Colonic mucosa (tissue), 4 donors: ENCODE measurements around the gene GSTK1. TPM values are rescaled to one million over a fixed set of nuclear protein-coding genes. Genes with fewer than 3 reads are reported as not detected.

ENCODE experiments used
- DNase-seq: peaks from one replicate; pipeline ENCODE4 v3.0.0-alpha.2; 2020
- H3K27ac ChIP-seq: fragments of 200-600 bp; one replicate; pipeline ENCODE4 v1.8.0; 2021
- H3K27me3 ChIP-seq: fragments of 200-600 bp; one replicate; pipeline ENCODE4 v1.8.0; 2021
- H3K36me3 ChIP-seq: fragments of 200-600 bp; one replicate; pipeline ENCODE4 v1.8.0; 2021
- H3K4me1 ChIP-seq: fragments of 200-600 bp; one replicate; pipeline ENCODE4 v1.8.0; 2021; ENCODE audit warnings: mild to moderate bottlenecking
- H3K4me3 ChIP-seq: fragments of 200-600 bp; one replicate; pipeline ENCODE4 v1.8.0; 2021
- H3K9ac ChIP-seq, 2 donors: one replicate each; pipeline ENCODE4 v1.7.0; 2013; ENCODE audit warnings: control low read depth in 2 of 2, low read depth in 2 of 2, low read length in 2 of 2
- H3K9me3 ChIP-seq: fragments of 200-600 bp; one replicate; pipeline ENCODE4 v1.8.0; 2021
- intact Hi-C: fragments of 100-400 bp; cut with DNase I; formaldehyde crosslinking; loops from one replicate; pipeline ENCODE4 v1.14.1; 2022
- total RNA-seq, 2 donors: library from RNA; stranded (reverse); fragmentation: NEBNext Ultra II Directional in 1 of 2; extraction: Animal tissue kit (Norgen Biotek cat#: 25700) in 1 of 2; gene quantifications; one replicate each; pipeline ENCODE4 v1.2.1, GENCODE V29; 2021
- TF ChIP-seq, protein P1 (sequence below): fragments of 200-600 bp; IDR thresholded peaks from one replicate; pipeline ENCODE4 v1.8.0; 2022; ENCODE audit warnings: antibody characterized with exemption, mild to moderate bottlenecking
- donor health status: healthy.
- donor health status: DM: no; HTN: no; CAD: no.
- donor health status: DM: no; HTN: no; CAD: no.

The GSTK1 gene
- total RNA-seq, 2 donors from 2014 or later = 210 to 272 TPM

DNA sequence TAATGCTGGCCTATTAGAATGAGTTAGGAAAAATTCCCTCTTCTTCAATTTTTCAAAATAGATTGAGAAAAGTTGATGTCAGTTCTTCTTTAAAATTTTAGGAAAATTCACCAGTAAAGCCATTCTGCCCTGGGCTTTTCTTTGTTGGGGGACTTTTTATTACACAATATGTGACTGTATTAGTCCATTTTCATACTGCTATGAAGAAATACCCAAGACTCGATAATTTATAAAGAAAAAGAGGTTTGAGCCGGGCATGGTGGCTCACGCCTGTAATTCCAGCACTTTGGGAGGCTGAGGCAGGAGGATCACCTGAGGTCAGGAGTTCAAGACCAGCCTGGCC, 28.7 kb upstream of the GSTK1 start:
- no peaks in the 10 kb centered on the region for H3K36me3 ChIP-seq
- H3K9me3 ChIP-seq = no peaks in the 10 kb centered on the region
- H3K27ac ChIP-seq = no peak overlapping the region
- intact Hi-C loops = no loop called here
- H3K4me3 ChIP-seq = no peak overlapping the region
- DNase-seq = no peak
- TF ChIP-seq, protein P1, sequence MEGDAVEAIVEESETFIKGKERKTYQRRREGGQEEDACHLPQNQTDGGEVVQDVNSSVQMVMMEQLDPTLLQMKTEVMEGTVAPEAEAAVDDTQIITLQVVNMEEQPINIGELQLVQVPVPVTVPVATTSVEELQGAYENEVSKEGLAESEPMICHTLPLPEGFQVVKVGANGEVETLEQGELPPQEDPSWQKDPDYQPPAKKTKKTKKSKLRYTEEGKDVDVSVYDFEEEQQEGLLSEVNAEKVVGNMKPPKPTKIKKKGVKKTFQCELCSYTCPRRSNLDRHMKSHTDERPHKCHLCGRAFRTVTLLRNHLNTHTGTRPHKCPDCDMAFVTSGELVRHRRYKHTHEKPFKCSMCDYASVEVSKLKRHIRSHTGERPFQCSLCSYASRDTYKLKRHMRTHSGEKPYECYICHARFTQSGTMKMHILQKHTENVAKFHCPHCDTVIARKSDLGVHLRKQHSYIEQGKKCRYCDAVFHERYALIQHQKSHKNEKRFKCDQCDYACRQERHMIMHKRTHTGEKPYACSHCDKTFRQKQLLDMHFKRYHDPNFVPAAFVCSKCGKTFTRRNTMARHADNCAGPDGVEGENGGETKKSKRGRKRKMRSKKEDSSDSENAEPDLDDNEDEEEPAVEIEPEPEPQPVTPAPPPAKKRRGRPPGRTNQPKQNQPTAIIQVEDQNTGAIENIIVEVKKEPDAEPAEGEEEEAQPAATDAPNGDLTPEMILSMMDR = no peak
- H3K4me1 ChIP-seq = no peaks in the 10 kb centered on the region
- H3K9ac ChIP-seq = no peak overlapping the region
- H3K27me3 ChIP-seq = no peaks in the 10 kb centered on the region

DNA sequence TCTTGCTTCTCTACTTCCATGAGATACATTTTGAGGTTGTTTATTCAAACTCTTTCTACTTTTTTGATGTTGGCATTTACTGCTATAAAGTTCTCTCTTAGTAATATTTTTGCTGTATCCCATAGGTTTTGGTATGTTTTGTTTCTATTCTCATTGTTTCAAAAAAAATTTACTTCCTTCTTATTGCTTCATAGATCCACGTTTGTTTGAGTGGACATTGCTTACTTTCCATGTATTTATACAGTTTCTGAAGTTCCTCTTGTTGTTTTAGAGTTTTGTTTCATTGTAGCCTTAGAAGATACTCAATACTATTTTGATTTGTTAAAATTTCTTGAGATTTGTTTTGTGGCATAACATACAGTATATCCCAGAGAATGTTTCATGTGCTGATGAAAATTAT, 27.7 kb upstream of the GSTK1 start:
- intact Hi-C loops = no loop called here
- no peaks in the 10 kb centered on the region for H3K9me3 ChIP-seq

DNA sequence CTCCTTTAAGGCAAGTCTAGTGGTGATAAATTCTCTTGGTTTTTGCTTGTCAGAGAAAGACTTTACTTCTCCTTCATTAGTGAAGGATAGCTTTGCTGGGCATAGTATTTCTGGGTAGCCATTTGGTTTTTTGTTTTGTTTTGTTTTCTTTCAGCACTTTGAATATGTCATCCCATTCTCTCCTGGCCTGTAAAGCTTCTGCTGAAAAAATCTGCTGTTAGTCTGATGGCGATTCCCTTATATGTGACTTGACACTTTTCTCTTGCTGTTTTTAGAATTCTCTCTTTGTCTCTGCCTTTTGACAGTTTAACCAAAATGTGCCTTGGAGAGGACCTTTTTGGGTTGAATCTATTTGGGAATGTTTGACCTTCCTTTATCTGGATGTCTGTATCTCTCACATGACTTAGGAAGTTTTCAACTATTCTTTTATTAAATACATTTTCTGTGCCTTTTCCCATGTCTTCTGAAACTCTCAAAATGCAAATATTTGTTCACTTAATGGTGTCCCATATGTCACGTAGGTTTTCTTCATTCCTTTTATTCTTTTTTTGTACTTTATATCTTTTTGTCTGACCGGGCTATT, 26.7 kb upstream of the GSTK1 start:
- Histone ChIP-seq H3K4me1 (no peaks in the 10 kb centered on the region), H3K4me3 (no peak overlapping the region), H3K27ac (no peak overlapping the region), H3K9ac (no peak overlapping the region), H3K9me3 (no peaks in the 10 kb centered on the region), H3K36me3 (no peaks in the 10 kb centered on the region), H3K27me3 (no peaks in the 10 kb centered on the region)
- intact Hi-C loops = no loop called here
- TF ChIP-seq, protein P1 = no peak
- DNase-seq = no peak

More for the DNA sequence above, 27.7 kb upstream of the GSTK1 start:
- H3K4me1 ChIP-seq = no peaks in the 10 kb centered on the region
- no peaks in the 10 kb centered on the region for H3K27me3 ChIP-seq
- H3K4me3 ChIP-seq = no peak overlapping the region
- DNase-seq = no peak
- TF ChIP-seq, protein P1 = no peak
- no peaks in the 10 kb centered on the region for H3K36me3 ChIP-seq
- H3K27ac ChIP-seq = no peak overlapping the region
- no peak overlapping the region for H3K9ac ChIP-seq

DNA sequence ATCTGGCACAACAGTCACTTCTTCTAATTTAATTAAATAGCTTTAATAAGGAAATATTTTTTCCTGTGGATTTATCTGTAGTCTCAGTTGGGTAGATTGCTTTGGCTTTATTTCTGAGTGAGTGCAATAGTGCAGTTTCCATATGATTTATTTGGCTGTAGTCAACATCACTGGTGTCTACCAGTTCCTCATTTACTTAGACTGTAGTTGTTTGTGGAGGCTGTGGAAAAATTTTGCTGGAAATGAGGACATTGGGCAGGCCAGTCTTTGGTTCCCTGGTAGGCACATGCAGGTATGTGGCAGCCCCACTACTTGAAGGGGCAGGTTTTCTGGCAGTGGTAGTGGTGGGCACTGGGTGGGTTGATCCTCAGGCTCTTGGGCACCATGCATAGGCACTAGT, 25.9 kb upstream of the GSTK1 start:
- Histone ChIP-seq H3K27ac (no peak overlapping the region), H3K36me3 (no peaks in the 10 kb centered on the region), H3K4me3 (no peak overlapping the region), H3K4me1 (no peaks in the 10 kb centered on the region), H3K9ac (no peak overlapping the region), H3K27me3 (no peaks in the 10 kb centered on the region), H3K9me3 (no peaks in the 10 kb centered on the region)
- intact Hi-C loops = no loop called here
- TF ChIP-seq, protein P1 = no peak
- DNase-seq = no peak

DNA sequence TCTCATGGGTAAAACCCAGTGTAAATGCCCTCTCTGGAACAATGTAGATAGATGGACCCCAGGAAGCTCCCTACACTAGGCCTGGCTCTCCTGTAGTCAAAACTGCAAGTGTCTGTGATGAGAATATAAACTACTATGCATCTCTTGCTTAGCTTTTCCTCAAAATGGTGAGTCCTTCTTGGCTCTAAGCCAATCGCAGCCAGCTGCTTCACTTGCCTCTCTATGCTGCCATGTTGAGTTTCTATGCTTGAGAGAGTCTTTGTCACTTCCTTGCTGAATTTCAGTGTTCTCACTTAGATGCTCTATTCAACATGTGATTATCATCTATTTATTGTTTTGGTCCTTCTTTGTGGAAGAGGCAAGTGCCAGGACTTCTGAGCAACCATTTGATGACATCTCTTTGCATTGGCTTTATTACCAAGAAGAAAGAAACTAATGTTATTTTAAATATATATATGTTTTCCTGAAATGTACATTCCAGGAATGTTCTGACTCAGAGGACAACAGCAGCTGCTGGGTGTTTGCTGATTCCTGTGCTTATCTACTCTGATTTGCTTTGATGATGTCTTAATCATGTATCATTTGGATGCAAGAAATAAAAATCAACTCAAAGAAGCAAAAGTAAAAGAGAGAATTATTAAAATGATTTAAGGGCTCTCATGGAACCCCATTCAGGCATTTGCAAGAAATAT, 24.8 kb upstream of the GSTK1 start:
- no peak for DNase-seq
- no peak overlapping the region for H3K27ac ChIP-seq
- TF ChIP-seq, protein P1 = no peak
- no peaks in the 10 kb centered on the region for H3K36me3 ChIP-seq
- H3K4me3 ChIP-seq = no peak overlapping the region
- intact Hi-C loops = no loop called here
- no peaks in the 10 kb centered on the region for H3K9me3 ChIP-seq
- H3K9ac ChIP-seq = no peak overlapping the region
- no peaks in the 10 kb centered on the region for H3K4me1 ChIP-seq
- H3K27me3 ChIP-seq = no peaks in the 10 kb centered on the region
